ENCODE results near the gene SRM.
"Not testable (repeated sequence)": the region's sequence is repeated elsewhere in the genome, so short reads cannot be mapped to it uniquely, and the experiment has no call there.

The SRM gene

DNA sequence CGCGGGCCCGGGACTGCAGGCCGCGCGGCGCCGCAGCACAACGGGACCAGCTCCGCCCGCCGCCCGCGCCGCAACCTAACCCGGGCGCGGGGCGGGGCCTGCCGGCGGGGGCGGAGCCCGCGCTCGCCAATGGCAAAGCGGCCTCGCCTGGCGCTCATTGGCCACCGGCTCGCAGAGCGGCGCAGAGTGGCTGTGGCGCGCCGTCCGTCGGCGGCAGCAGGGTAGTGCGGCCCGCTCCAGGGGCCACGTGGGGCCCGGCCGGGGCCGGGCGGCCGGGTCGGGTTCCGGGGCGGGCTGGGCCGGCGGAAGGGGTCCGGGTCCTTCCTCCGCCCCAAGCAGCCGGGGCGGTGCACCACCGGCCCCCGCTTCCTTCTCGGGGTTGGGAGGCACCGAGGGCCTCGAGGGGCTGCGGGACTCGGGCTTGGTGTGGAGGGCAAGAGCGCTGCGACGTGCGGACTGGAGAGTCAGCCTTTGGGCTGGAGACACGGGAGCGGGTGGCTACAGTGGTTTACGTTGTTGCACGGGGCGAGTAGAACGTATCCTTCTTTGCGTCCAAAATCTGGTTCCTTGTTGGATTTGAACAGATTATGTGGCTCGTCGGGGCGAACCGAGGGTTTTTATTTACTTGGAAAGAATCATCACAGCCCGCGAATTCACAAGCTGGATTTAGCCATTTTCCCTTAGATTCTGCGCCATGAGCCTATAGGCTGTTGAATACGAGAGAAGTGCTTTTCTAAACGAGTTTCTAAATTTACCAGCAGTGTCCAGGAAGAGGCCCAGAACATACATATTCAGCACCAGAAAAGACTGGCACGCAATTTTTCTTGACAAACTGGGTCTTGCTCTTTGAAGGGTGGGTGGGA is at the start of gene SRM:
Gene SRM (minus strand): TSS at position 51 of the 863 bp plus-strand sequence. CDS start 75 bp downstream, outside the sequence.
- H3K4me3 ChIP-seq (ENCODE audit: low read depth in 1 of 2, low read length in 1 of 2), result peak within 1 kb of the TSS; percentile 60 to 72
- H3K27ac ChIP-seq, result peak within 1 kb of the TSS; percentile 11
- H3K36me3 ChIP-seq, result peaks cover 10% of the 10 kb centered on the region
- H3K4me1 ChIP-seq (ENCODE audit: control insufficient read depth in 1 of 2, insufficient read depth in 1 of 2, low read depth in 1 of 2, low read length in 1 of 2), result peaks cover 17 to 19% of the 10 kb centered on the region in 2 experiments
- peaks cover 9% of the 10 kb centered on the region for H3K27me3 ChIP-seq
- TF ChIP-seq CTCF (IDR thresholded peaks at IDR 0.05), result peak; percentile 74
- no peaks in the 10 kb centered on the region for H3K9me3 ChIP-seq

DNA sequence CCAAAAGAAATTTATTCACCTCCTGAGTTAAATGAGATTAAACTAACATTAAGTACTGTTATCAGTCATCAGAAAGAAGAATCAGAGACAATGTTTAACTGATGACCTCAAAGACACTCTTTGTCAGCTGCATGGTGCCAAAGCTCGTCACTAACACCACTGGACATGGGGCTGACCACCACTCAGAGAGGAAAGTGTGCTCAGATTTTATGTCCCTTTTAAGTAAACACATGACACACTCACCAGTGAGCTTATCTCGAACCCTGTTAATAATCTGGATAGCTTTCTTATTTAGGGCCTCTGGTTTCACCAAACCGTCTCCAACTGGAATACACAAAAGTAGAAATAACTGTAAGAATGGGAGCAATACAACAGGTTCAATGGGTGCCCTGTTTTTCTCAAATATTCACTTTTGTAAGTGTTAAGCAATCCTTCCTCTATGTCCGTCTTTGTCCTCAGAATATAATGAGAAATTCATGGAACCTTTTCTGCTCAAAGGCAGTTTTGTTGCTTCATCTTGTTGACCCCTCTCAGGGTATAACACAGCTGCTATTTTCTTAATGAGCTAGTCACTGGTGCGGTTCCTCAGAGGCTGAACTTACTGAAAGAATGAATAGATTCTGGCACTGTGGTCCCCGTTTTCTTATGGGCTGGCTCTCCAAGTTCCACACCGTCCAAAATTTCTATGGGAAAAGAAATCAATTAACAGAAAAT is 49.4 kb upstream of the SRM start:
- Histone ChIP-seq H3K27ac (no peak overlapping the region), H3K4me1 (ENCODE audit: control insufficient read depth in 1 of 2, insufficient read depth in 1 of 2, low read depth in 1 of 2, low read length in 1 of 2) (no peaks in the 10 kb centered on the region), H3K4me3 (ENCODE audit: low read depth in 1 of 2, low read length in 1 of 2) (no peak overlapping the region), H3K9me3 (no peaks in the 10 kb centered on the region), H3K27me3 (no peaks in the 10 kb centered on the region), H3K36me3 (peaks cover 85% of the 10 kb centered on the region)
- no peak for TF ChIP-seq CTCF (IDR thresholded peaks at IDR 0.05)

DNA sequence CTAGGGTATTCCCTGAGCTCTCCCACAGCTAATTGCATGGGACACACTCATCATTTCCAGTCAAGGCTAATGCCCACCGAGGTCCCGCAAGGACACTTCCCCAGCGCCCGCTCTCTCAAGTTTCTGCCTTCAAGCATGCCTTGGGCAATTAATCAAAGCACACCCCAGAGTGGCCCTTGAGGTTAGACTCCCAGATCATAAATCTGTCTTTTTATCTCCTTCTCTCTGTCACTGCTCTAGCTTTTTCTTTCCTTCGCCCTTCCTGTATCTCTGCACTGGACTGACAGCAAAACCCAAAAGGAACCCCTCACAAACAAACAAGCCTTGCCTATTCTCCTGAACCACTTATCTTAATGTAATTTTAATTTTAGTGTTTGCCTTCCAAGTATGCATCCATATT is 47.8 kb upstream of the SRM start:
- Histone ChIP-seq H3K27ac (no peak overlapping the region), H3K36me3 (peaks cover 69% of the 10 kb centered on the region), H3K4me1 (ENCODE audit: control insufficient read depth in 1 of 2, insufficient read depth in 1 of 2, low read depth in 1 of 2, low read length in 1 of 2) (no peaks in the 10 kb centered on the region), H3K4me3 (ENCODE audit: low read depth in 1 of 2, low read length in 1 of 2) (no peak overlapping the region), H3K9me3 (no peaks in the 10 kb centered on the region), H3K27me3 (no peaks in the 10 kb centered on the region)
- no peak for TF ChIP-seq CTCF (IDR thresholded peaks at IDR 0.05)

- Histone ChIP-seq H3K4me1 (ENCODE audit: control insufficient read depth in 1 of 2, insufficient read depth in 1 of 2, low read depth in 1 of 2, low read length in 1 of 2) (no peaks in the 10 kb centered on the region), H3K4me3 (ENCODE audit: low read depth in 1 of 2, low read length in 1 of 2) (no peak overlapping the region), H3K36me3 (peaks cover 49% of the 10 kb centered on the region), H3K27me3 (no peaks in the 10 kb centered on the region), H3K9me3 (no peaks in the 10 kb centered on the region), H3K27ac (no peak overlapping the region)
- no peak for TF ChIP-seq CTCF (IDR thresholded peaks at IDR 0.05)
Measured at GRCh38 chr1:11105586-11105985, 45.8 kb upstream of the SRM start.

DNA sequence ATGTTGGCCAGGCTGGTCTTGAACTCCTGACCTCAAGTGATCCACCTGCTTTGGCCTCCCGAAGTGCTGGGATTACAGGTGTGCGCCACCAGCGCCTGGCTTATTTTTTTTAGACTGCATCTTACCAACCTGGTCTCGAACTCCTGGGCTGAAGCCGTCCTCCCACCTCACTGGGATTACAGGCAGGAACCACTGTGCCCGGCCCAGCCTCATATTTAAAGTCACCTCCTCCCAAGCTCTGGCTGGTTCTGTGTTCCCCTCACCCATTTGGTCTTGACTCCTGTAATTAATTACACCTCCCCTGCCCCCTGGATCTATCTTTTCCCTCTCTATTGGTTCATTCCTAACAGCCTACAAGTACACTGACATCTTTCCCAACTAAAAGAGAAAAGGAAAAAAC is 41.5 kb upstream of the SRM start:
- Histone ChIP-seq H3K4me3 (ENCODE audit: low read depth in 1 of 2, low read length in 1 of 2) (no peak overlapping the region), H3K9me3 (no peaks in the 10 kb centered on the region), H3K27ac (no peak overlapping the region), H3K27me3 (no peaks in the 10 kb centered on the region), H3K36me3 (peaks cover 17% of the 10 kb centered on the region), H3K4me1 (ENCODE audit: control insufficient read depth in 1 of 2, insufficient read depth in 1 of 2, low read depth in 1 of 2, low read length in 1 of 2) (peaks cover 13 to 15% of the 10 kb centered on the region in 2 experiments)
- TF ChIP-seq CTCF (IDR thresholded peaks at IDR 0.05), result no peak

- H3K4me1 ChIP-seq (ENCODE audit: control insufficient read depth in 1 of 2, insufficient read depth in 1 of 2, low read depth in 1 of 2, low read length in 1 of 2), result peaks cover 13 to 15% of the 10 kb centered on the region in 2 experiments
- H3K27me3 ChIP-seq; H3K9me3 ChIP-seq; H3K27ac ChIP-seq; H3K4me3 ChIP-seq (ENCODE audit: low read depth in 1 of 2, low read length in 1 of 2): not testable (repeated sequence)
- H3K36me3 ChIP-seq, result peaks cover 16% of the 10 kb centered on the region
Measured at GRCh38 chr1:11100806-11101205, 41.0 kb upstream of the SRM start.
